Measurements from ENCODE around the gene EIF4G1.

EIF4G1 gene

GRCh38 chr3:184349563-184350470, 35.4 kb downstream of the EIF4G1 start:
- DNase-seq (ENCODE audit: low read depth, low spot score) = no peak
- TF ChIP-seq EZH2 (IDR thresholded peaks at IDR 0.05) (no peak), POLR2AphosphoS5 (IDR thresholded peaks at IDR 0.05; ENCODE audit: borderline replicate concordance, low read depth, low read length) (no peak), FOXP2 (optimal IDR thresholded peaks at IDR 0.05; ENCODE audit: control extremely low read depth, extremely low read length, insufficient read depth) (no peak)
- no peak overlapping the region for H3K4me3 ChIP-seq

DNA sequence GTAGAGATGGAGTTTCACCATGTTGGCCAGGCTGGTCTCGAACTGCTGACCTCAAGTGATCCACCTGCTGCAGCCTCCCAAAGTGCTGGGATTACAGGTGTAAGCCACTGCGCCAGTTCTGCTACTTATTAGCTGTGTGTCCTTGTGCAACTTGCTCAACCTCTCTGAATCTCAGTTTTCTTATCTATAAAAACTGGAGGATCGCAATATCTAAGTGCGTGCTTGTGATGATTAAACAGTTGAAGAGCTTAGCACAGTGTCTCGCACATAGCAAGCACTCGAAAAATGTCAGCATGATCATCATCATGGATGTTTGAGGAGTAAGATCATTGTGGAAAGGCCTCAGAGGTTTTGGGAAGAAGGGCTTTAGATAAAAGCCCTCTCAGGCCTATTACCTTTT, 36.2 kb downstream of the EIF4G1 start:
- Histone ChIP-seq H3K36me3 (ENCODE audit: insufficient read depth, low read length) (no peaks in the 10 kb centered on the region), H3K9ac (ENCODE audit: insufficient read length) (no peak overlapping the region), H3K27ac (no peak overlapping the region), H3K9me3 (ENCODE audit: low read depth, low read length) (no peaks in the 10 kb centered on the region), H3K4me3 (no peak overlapping the region)
- TF ChIP-seq POLR2AphosphoS5 (IDR thresholded peaks at IDR 0.05; ENCODE audit: borderline replicate concordance, low read depth, low read length) (no peak), FOXP2 (optimal IDR thresholded peaks at IDR 0.05; ENCODE audit: control extremely low read depth, extremely low read length, insufficient read depth) (no peak), EZH2 (IDR thresholded peaks at IDR 0.05) (no peak)
- DNase-seq (ENCODE audit: low read depth, low spot score) = no peak

More at GRCh38 chr3:184349563-184350470, 35.4 kb downstream of the EIF4G1 start:
- H3K36me3 ChIP-seq (ENCODE audit: insufficient read depth, low read length) = no peaks in the 10 kb centered on the region
- no peak overlapping the region for H3K27ac ChIP-seq
- H3K9me3 ChIP-seq (ENCODE audit: low read depth, low read length) = no peaks in the 10 kb centered on the region
- no peak overlapping the region for H3K9ac ChIP-seq (ENCODE audit: insufficient read length)

DNA sequence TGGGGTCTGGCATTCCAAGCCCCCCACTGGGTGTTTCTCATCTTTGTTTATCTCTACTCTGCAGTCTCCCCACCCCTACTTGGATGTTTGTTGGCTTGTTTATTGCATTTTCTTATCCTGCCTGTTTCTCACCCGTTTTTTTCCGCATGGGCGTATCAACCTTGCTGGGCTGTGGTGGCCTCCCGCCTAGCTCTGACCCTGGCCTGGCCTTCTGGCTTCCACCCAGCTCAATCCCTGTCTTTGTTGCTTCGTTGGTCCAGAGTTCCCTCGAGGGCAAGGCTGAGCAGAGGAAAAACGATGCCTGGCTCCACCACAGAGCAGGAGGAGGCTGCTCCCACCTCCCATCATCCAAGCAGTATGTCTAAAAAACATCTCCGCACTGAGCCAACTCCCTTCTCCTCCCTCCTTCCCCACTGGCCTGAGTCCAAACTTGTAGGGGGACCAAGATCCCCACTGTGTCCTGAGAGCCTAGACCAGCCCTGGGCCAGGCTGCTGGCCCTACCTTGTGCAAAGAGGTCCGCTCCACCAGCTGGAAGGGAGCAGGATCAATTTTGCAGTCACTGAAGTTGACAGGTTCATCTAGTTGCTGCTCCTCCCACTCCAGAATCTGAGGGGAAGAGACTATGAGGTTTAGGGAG, 37.2 kb downstream of the EIF4G1 start:
- H3K9me3 ChIP-seq (ENCODE audit: low read depth, low read length) = no peaks in the 10 kb centered on the region
- DNase-seq (ENCODE audit: low read depth, low spot score) = no peak
- no peaks in the 10 kb centered on the region for H3K36me3 ChIP-seq (ENCODE audit: insufficient read depth, low read length)
- no peak overlapping the region for H3K4me3 ChIP-seq
- TF ChIP-seq EZH2 (IDR thresholded peaks at IDR 0.05) (no peak), FOXP2 (optimal IDR thresholded peaks at IDR 0.05; ENCODE audit: control extremely low read depth, extremely low read length, insufficient read depth) (no peak), POLR2AphosphoS5 (IDR thresholded peaks at IDR 0.05; ENCODE audit: borderline replicate concordance, low read depth, low read length) (no peak)
- H3K9ac ChIP-seq (ENCODE audit: insufficient read length) = no peak overlapping the region
- H3K27ac ChIP-seq = no peak overlapping the region

GRCh38 chr3:184352149-184352785, 37.9 kb downstream of the EIF4G1 start:
- no peak overlapping the region for H3K9ac ChIP-seq (ENCODE audit: insufficient read length)
- no peak overlapping the region for H3K4me3 ChIP-seq
- H3K36me3 ChIP-seq (ENCODE audit: insufficient read depth, low read length) = no peaks in the 10 kb centered on the region
- no peak for TF ChIP-seq EZH2 (IDR thresholded peaks at IDR 0.05)
- no peak for TF ChIP-seq FOXP2 (optimal IDR thresholded peaks at IDR 0.05; ENCODE audit: control extremely low read depth, extremely low read length, insufficient read depth)
- TF ChIP-seq POLR2AphosphoS5 (IDR thresholded peaks at IDR 0.05; ENCODE audit: borderline replicate concordance, low read depth, low read length) = no peak; the same call in 1 of the 2 replicates
- DNase-seq (ENCODE audit: low read depth, low spot score) = no peak
- H3K27ac ChIP-seq = no peak overlapping the region
- no peaks in the 10 kb centered on the region for H3K9me3 ChIP-seq (ENCODE audit: low read depth, low read length)

GRCh38 chr3:184352897-184353545, 38.6 kb downstream of the EIF4G1 start:
- no peaks in the 10 kb centered on the region for H3K9me3 ChIP-seq (ENCODE audit: low read depth, low read length)
- H3K27ac ChIP-seq = no peak overlapping the region
- no peaks in the 10 kb centered on the region for H3K36me3 ChIP-seq (ENCODE audit: insufficient read depth, low read length)
- no peak overlapping the region for H3K4me3 ChIP-seq
- no peak overlapping the region for H3K9ac ChIP-seq (ENCODE audit: insufficient read length)
- no peak for DNase-seq (ENCODE audit: low read depth, low spot score)
- TF ChIP-seq POLR2AphosphoS5 (IDR thresholded peaks at IDR 0.05; ENCODE audit: borderline replicate concordance, low read depth, low read length) (no peak; the same call in 1 of the 2 replicates), FOXP2 (optimal IDR thresholded peaks at IDR 0.05; ENCODE audit: control extremely low read depth, extremely low read length, insufficient read depth) (no peak), EZH2 (IDR thresholded peaks at IDR 0.05) (no peak)

- DNase-seq (ENCODE audit: low read depth, low spot score) = no peak
- no peak overlapping the region for H3K27ac ChIP-seq
- no peaks in the 10 kb centered on the region; the same call in 1 of the 2 replicates for H3K36me3 ChIP-seq (ENCODE audit: insufficient read depth, low read length)
These were observed 39.1 kb downstream of the EIF4G1 start for GRCh38 chr3:184353546-184353941.

GRCh38 chr3:184354121-184354728, 39.8 kb downstream of the EIF4G1 start:
- no peaks in the 10 kb centered on the region; the same call in 1 of the 2 replicates for H3K36me3 ChIP-seq (ENCODE audit: insufficient read depth, low read length)
- no peaks in the 10 kb centered on the region for H3K9me3 ChIP-seq (ENCODE audit: low read depth, low read length)
- no peak overlapping the region for H3K9ac ChIP-seq (ENCODE audit: insufficient read length)
- H3K4me3 ChIP-seq = no peak overlapping the region
- H3K27ac ChIP-seq = no peak overlapping the region
- no peak for DNase-seq (ENCODE audit: low read depth, low spot score)
- no peak for TF ChIP-seq EZH2 (IDR thresholded peaks at IDR 0.05)
- no peak for TF ChIP-seq POLR2AphosphoS5 (IDR thresholded peaks at IDR 0.05; ENCODE audit: borderline replicate concordance, low read depth, low read length)
- TF ChIP-seq FOXP2 (optimal IDR thresholded peaks at IDR 0.05; ENCODE audit: control extremely low read depth, extremely low read length, insufficient read depth) = no peak

More at GRCh38 chr3:184353546-184353941, 39.1 kb downstream of the EIF4G1 start:
- no peak overlapping the region for H3K4me3 ChIP-seq
- no peak overlapping the region for H3K9ac ChIP-seq (ENCODE audit: insufficient read length)
- no peaks in the 10 kb centered on the region for H3K9me3 ChIP-seq (ENCODE audit: low read depth, low read length)
- no peak for TF ChIP-seq FOXP2 (optimal IDR thresholded peaks at IDR 0.05; ENCODE audit: control extremely low read depth, extremely low read length, insufficient read depth)
- TF ChIP-seq EZH2 (IDR thresholded peaks at IDR 0.05) = no peak
- no peak for TF ChIP-seq POLR2AphosphoS5 (IDR thresholded peaks at IDR 0.05; ENCODE audit: borderline replicate concordance, low read depth, low read length)

Measured in SK-N-MC (cell line).